ENCODE data around the gene GPR50. TPM values are rescaled to one million over a fixed set of nuclear protein-coding genes. Genes with fewer than 3 reads are reported as not detected.
A peak's percentile ranks its signal among the peaks of the same experiment; 100 is the strongest.

Gene GPR50
- total RNA-seq (2022) = not detected in 2 replicates
- not detected for Bru-seq, nascent RNA
- not detected for BruChase-seq, experiment 1, labeled RNA remaining after a 2-hour chase
- BruChase-seq, experiment 2, labeled RNA remaining after a 6-hour chase = not detected
- long read RNA-seq = 0 reads

DNA sequence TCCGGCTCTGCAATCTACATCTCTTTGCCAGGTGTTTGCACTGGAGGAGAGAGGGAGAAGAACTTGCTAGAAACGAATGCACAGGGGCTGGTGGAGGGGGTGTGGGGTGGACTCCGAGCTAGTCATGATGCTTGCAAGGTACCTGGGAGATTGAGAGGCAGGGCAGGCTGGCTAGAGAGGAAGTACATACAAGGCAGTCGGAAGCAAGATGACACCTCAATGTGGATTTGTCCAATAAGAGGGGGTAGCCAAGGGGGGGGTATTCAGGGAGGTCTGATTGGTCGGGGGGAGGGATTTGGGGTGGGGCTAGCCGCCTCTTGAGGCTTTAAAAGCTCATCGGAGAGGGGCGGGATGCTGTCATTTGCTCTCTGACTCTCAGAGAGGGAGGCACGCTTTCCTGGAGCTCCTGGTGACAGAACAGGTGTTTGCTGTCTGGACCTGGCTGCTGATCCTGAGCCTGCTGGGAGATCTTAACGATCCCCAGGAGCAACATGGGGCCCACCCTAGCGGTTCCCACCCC is at the start of gene GPR50:
TSS of gene GPR50 (plus strand) at position 354 of the 520 bp plus-strand sequence. CDS start at position 492, 138 bp downstream.
- no peak within 1 kb of the TSS for H3K27ac Mint-ChIP-seq (ENCODE audit: unreplicated experiment)
- POLR2A ChIA-PET = no interaction called here
- no peaks in the 10 kb centered on the region for H3K27me3 ChIP-seq (replicated peaks; ENCODE audit: control insufficient read depth, insufficient read depth, low read length)

GRCh38 chrX:151132531-151132930 is 43.9 kb upstream of the GPR50 start:
- ChIA-PET CTCF (no interaction called here), POLR2A (no interaction called here)
- H3K4me3 Mint-ChIP-seq (ENCODE audit: unreplicated experiment) = no peak overlapping the region
- no peaks in the 10 kb centered on the region for H3K9me3 Mint-ChIP-seq (ENCODE audit: unreplicated experiment)
- Histone ChIP-seq H3K27me3 (replicated peaks; ENCODE audit: control insufficient read depth, insufficient read depth, low read length) (no peaks in the 10 kb centered on the region), H3K4me1 (no peaks in the 10 kb centered on the region), H3K9me3 (no peaks in the 10 kb centered on the region), H3K4me3 (ENCODE audit: low read depth, low read length) (no peak overlapping the region), H3K36me3 (ENCODE audit: control insufficient read depth, insufficient read depth, low read length) (no peaks in the 10 kb centered on the region)
- H3K4me1 Mint-ChIP-seq (ENCODE audit: low read depth, unreplicated experiment) = no peaks in the 10 kb centered on the region
- BruUV-seq (replicated peaks) = no TSS peak
- no peak for DNase-seq
- H3K27ac Mint-ChIP-seq (ENCODE audit: unreplicated experiment) = no peak overlapping the region
- H3K36me3 Mint-ChIP-seq (ENCODE audit: insufficient read depth, unreplicated experiment) = no peaks in the 10 kb centered on the region
- peaks cover 3% of the 10 kb centered on the region for H3K27me3 Mint-ChIP-seq (ENCODE audit: insufficient read depth, unreplicated experiment)
- intact Hi-C loops (cut with micrococcal nuclease; ENCODE audit: unreplicated experiment) = no loop called here
- TF ChIP-seq, protein P1, sequence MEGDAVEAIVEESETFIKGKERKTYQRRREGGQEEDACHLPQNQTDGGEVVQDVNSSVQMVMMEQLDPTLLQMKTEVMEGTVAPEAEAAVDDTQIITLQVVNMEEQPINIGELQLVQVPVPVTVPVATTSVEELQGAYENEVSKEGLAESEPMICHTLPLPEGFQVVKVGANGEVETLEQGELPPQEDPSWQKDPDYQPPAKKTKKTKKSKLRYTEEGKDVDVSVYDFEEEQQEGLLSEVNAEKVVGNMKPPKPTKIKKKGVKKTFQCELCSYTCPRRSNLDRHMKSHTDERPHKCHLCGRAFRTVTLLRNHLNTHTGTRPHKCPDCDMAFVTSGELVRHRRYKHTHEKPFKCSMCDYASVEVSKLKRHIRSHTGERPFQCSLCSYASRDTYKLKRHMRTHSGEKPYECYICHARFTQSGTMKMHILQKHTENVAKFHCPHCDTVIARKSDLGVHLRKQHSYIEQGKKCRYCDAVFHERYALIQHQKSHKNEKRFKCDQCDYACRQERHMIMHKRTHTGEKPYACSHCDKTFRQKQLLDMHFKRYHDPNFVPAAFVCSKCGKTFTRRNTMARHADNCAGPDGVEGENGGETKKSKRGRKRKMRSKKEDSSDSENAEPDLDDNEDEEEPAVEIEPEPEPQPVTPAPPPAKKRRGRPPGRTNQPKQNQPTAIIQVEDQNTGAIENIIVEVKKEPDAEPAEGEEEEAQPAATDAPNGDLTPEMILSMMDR (IDR thresholded peaks at IDR 0.05; ENCODE audit: insufficient read depth in 1 of 2, low read depth in 1 of 2, low read length in 1 of 2, severe bottlenecking in 1 of 2, unreplicated experiment in 1 of 2) = no peak

More for the DNA sequence above, at the start of gene GPR50:
- Mint-ChIP-seq H3K9me3 (ENCODE audit: unreplicated experiment) (no peaks in the 10 kb centered on the region), H3K36me3 (ENCODE audit: insufficient read depth, unreplicated experiment) (peaks cover 6% of the 10 kb centered on the region), H3K4me3 (ENCODE audit: unreplicated experiment) (no peak within 1 kb of the TSS), H3K4me1 (ENCODE audit: low read depth, unreplicated experiment) (no peaks in the 10 kb centered on the region), H3K27me3 (ENCODE audit: insufficient read depth, unreplicated experiment) (peaks cover 5% of the 10 kb centered on the region)
- CTCF ChIA-PET = no interaction called here
- H3K4me1 ChIP-seq = no peaks in the 10 kb centered on the region
- H3K4me3 ChIP-seq (ENCODE audit: low read depth, low read length) = no peak within 1 kb of the TSS
- no peaks in the 10 kb centered on the region for H3K36me3 ChIP-seq (ENCODE audit: control insufficient read depth, insufficient read depth, low read length)
- intact Hi-C loops (cut with micrococcal nuclease; ENCODE audit: unreplicated experiment) = no loop called here
- H3K9me3 ChIP-seq = no peaks in the 10 kb centered on the region
- TF ChIP-seq, protein P1 (IDR thresholded peaks at IDR 0.05; ENCODE audit: insufficient read depth in 1 of 2, low read depth in 1 of 2, low read length in 1 of 2, severe bottlenecking in 1 of 2, unreplicated experiment in 1 of 2) = no peak
- no peak for DNase-seq
- no TSS peak for BruUV-seq (replicated peaks)

DNA sequence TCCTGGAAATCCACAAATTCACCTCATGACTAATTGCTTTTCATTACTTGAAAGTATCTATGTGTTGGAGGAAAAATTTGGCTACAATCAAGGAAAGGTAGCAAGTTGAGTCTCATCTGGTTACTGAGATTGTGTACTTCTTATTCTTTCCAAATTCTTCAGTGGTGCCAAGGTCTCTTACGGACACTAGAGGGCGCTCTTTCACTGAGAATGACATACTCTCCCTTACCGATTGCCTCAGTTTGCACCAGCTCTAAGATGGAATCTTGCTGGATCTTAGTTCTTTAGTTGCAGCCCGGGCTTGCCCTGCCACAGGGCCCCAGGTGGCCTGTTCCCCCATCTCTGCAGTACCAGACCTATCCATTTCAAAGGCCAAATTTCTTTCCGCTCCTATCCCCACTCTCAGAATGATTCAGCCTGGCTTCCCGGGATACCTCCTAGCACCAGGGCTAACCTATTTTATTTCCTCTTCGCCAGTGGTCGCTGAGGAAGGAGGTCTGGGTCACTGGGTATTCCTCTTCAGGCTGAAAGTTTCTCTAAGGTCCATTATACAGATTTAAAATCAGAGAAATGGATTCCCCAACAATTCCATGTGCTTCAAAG is 24.6 kb upstream of the GPR50 start:
- POLR2A ChIA-PET = no interaction called here
- DNase-seq = peak in 1 of 2 experiments; percentile 16
- Mint-ChIP-seq H3K4me3 (ENCODE audit: unreplicated experiment) (no peak overlapping the region), H3K27ac (ENCODE audit: unreplicated experiment) (no peak overlapping the region), H3K4me1 (ENCODE audit: low read depth, unreplicated experiment) (no peaks in the 10 kb centered on the region), H3K36me3 (ENCODE audit: insufficient read depth, unreplicated experiment) (no peaks in the 10 kb centered on the region), H3K27me3 (ENCODE audit: insufficient read depth, unreplicated experiment) (peaks cover 10% of the 10 kb centered on the region), H3K9me3 (ENCODE audit: unreplicated experiment) (no peaks in the 10 kb centered on the region)
- Histone ChIP-seq H3K9me3 (no peaks in the 10 kb centered on the region), H3K27me3 (replicated peaks; ENCODE audit: control insufficient read depth, insufficient read depth, low read length) (no peaks in the 10 kb centered on the region), H3K4me3 (ENCODE audit: low read depth, low read length) (no peak overlapping the region), H3K36me3 (ENCODE audit: control insufficient read depth, insufficient read depth, low read length) (no peaks in the 10 kb centered on the region), H3K4me1 (no peaks in the 10 kb centered on the region)
- BruUV-seq (replicated peaks) = no TSS peak
- TF ChIP-seq, protein P1 (IDR thresholded peaks at IDR 0.05; ENCODE audit: insufficient read depth in 1 of 2, low read depth in 1 of 2, low read length in 1 of 2, severe bottlenecking in 1 of 2, unreplicated experiment in 1 of 2) = peak; percentile 43 to 46
- CTCF ChIA-PET = interaction anchor here (0.7 to 1.2 kb wide), 2 partner anchors 209 to 529 kb away, joined by 3 to 4 read pairs; no protein-coding TSS in a partner anchor
- intact Hi-C loops (cut with micrococcal nuclease; ENCODE audit: unreplicated experiment) = loop anchor here (1.0 to 5.0 kb wide), 3 partner anchors 211 to 530 kb away; no protein-coding TSS in a partner anchor

Data from Caco-2 (cell line).